Measurements from ENCODE around the gene DRD1. TPM values are rescaled to one million over a fixed set of nuclear protein-coding genes. Genes with fewer than 3 reads are reported as not detected.
"Not testable (repeated sequence)": the region's sequence is repeated elsewhere in the genome, so short reads cannot be mapped to it uniquely, and the experiment has no call there.

Gene DRD1
- total RNA-seq, 1 donor from 2014 or later, result not detected

GRCh38 chr5:175460552-175460951, 16.6 kb upstream of the DRD1 start:
- H3K27me3 Mint-ChIP-seq (ENCODE audit: unreplicated experiment), result no peaks in the 10 kb centered on the region
- no peak overlapping the region for H3K27ac Mint-ChIP-seq (ENCODE audit: unreplicated experiment)
- H3K9me3 Mint-ChIP-seq (ENCODE audit: unreplicated experiment), result peaks cover 2% of the 10 kb centered on the region
- no peak for DNase-seq
- H3K36me3 Mint-ChIP-seq (ENCODE audit: unreplicated experiment), result no peaks in the 10 kb centered on the region
- no peaks in the 10 kb centered on the region for H3K4me1 Mint-ChIP-seq (ENCODE audit: low read depth, unreplicated experiment)
- TF ChIP-seq, protein P1, sequence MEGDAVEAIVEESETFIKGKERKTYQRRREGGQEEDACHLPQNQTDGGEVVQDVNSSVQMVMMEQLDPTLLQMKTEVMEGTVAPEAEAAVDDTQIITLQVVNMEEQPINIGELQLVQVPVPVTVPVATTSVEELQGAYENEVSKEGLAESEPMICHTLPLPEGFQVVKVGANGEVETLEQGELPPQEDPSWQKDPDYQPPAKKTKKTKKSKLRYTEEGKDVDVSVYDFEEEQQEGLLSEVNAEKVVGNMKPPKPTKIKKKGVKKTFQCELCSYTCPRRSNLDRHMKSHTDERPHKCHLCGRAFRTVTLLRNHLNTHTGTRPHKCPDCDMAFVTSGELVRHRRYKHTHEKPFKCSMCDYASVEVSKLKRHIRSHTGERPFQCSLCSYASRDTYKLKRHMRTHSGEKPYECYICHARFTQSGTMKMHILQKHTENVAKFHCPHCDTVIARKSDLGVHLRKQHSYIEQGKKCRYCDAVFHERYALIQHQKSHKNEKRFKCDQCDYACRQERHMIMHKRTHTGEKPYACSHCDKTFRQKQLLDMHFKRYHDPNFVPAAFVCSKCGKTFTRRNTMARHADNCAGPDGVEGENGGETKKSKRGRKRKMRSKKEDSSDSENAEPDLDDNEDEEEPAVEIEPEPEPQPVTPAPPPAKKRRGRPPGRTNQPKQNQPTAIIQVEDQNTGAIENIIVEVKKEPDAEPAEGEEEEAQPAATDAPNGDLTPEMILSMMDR (IDR thresholded peaks at IDR 0.05; ENCODE audit: partially characterized antibody, unreplicated experiment), result no peak
- H3K4me3 Mint-ChIP-seq (ENCODE audit: unreplicated experiment), result no peak overlapping the region

DNA sequence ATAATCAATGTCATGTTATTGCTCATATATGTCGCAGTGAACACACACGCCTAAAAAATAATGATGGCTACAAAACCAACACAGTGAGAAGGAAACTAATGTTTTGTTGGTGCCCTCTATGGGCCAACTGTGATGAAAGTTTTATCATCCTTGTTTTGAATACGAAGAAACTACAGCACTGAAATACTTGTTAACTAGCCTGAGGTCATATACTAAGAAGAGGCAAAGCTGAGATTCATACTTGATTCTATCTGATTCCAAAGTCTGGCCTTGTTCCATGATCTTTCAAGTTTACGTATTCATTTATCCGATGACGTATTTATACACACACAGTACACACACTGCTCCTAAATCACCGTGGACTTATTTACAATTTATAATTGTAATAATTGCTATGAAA, 16.1 kb upstream of the DRD1 start:
- Mint-ChIP-seq H3K4me1 (ENCODE audit: low read depth, unreplicated experiment) (no peaks in the 10 kb centered on the region), H3K9me3 (ENCODE audit: unreplicated experiment) (peaks cover 2% of the 10 kb centered on the region), H3K27ac (ENCODE audit: unreplicated experiment) (no peak overlapping the region)

GRCh38 chr5:175457466-175457865, 13.5 kb upstream of the DRD1 start:
- Mint-ChIP-seq H3K4me1 (ENCODE audit: low read depth, unreplicated experiment) (peaks cover under 1% of the 10 kb centered on the region), H3K27ac (ENCODE audit: unreplicated experiment) (no peak overlapping the region), H3K27me3 (ENCODE audit: unreplicated experiment) (peaks cover 2% of the 10 kb centered on the region), H3K4me3 (ENCODE audit: unreplicated experiment) (no peak overlapping the region), H3K9me3 (ENCODE audit: unreplicated experiment) (no peaks in the 10 kb centered on the region), H3K36me3 (ENCODE audit: unreplicated experiment) (no peaks in the 10 kb centered on the region)
- TF ChIP-seq, protein P1 (IDR thresholded peaks at IDR 0.05; ENCODE audit: partially characterized antibody, unreplicated experiment), result no peak
- DNase-seq, result no peak

More for the DNA sequence above, 16.1 kb upstream of the DRD1 start:
- H3K36me3 Mint-ChIP-seq (ENCODE audit: unreplicated experiment), result no peaks in the 10 kb centered on the region
- TF ChIP-seq, protein P1 (IDR thresholded peaks at IDR 0.05; ENCODE audit: partially characterized antibody, unreplicated experiment), result no peak
- H3K4me3 Mint-ChIP-seq (ENCODE audit: unreplicated experiment), result no peak overlapping the region
- DNase-seq, result no peak
- H3K27me3 Mint-ChIP-seq (ENCODE audit: unreplicated experiment), result no peaks in the 10 kb centered on the region

DNA sequence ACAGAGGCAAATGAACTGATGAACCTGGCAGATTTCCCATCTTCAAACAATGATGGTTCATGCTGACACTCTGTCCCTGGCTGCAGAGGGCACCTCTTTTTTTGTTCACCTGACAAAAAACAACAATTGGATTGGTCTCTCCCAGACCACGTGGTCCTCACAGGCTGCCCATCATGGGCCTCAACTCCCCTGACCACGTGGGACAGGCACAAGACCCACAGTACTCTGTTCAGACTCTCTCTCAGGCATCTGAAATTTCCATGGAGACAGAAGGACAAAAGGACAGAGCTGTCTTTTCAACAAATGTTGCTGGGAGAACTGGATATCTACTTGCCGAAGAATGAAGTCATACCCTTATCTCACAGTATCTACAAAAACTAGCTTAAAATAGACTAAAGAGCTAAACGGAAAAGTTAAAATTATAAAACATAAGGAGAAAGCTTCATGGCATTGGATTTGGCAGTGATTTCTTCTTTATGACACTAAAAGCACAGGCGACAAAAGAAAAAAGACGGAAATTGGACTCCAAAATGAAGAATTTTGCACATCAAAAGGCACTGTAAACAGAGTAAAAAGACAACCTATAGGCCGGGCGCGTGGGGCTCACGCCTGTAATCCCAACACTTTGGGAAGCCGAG, 12.2 kb upstream of the DRD1 start:
- peaks cover 2% of the 10 kb centered on the region for H3K27me3 Mint-ChIP-seq (ENCODE audit: unreplicated experiment)

DNA sequence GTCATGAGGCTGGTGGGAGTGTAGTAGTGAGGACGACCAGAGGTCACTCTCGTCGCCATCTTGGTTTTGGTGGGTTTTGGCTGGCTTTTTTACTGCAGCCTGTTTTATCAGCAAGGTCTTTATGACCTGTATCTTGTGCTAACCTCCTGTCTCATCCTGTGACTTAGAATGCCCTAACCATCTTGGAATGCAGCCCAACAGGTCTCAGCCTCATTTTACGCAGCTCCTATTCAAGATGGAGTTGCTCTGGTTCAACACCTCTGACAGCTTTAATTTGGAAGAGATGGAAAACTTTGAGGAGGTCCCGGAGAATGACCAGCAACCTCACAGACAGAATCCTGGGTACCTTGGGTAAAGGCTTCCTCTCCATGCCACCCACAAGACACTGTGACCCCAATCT, 10.4 kb upstream of the DRD1 start:
- H3K27ac Mint-ChIP-seq (ENCODE audit: unreplicated experiment); H3K27me3 Mint-ChIP-seq (ENCODE audit: unreplicated experiment); DNase-seq; H3K4me3 Mint-ChIP-seq (ENCODE audit: unreplicated experiment); H3K36me3 Mint-ChIP-seq (ENCODE audit: unreplicated experiment); H3K9me3 Mint-ChIP-seq (ENCODE audit: unreplicated experiment); H3K4me1 Mint-ChIP-seq (ENCODE audit: low read depth, unreplicated experiment): not testable (repeated sequence)

More for the DNA sequence above, 12.2 kb upstream of the DRD1 start:
- TF ChIP-seq, protein P1 (IDR thresholded peaks at IDR 0.05; ENCODE audit: partially characterized antibody, unreplicated experiment), result no peak
- no peaks in the 10 kb centered on the region for H3K36me3 Mint-ChIP-seq (ENCODE audit: unreplicated experiment)
- peaks cover 5% of the 10 kb centered on the region for H3K4me1 Mint-ChIP-seq (ENCODE audit: low read depth, unreplicated experiment)
- H3K9me3 Mint-ChIP-seq (ENCODE audit: unreplicated experiment), result peaks cover 1% of the 10 kb centered on the region
- no peak overlapping the region for H3K27ac Mint-ChIP-seq (ENCODE audit: unreplicated experiment)
- DNase-seq, result no peak
- no peak overlapping the region for H3K4me3 Mint-ChIP-seq (ENCODE audit: unreplicated experiment)
